PC-9 (cell line): Measurements from ENCODE around the gene NAB2. TPM values are rescaled to one million over a fixed set of nuclear protein-coding genes. Genes with fewer than 3 reads are reported as not detected.

Experiments
- BruUV-seq: library from RNA; stranded (reverse); fragments of 400-500 nt; replicated peaks from 2 replicates; lab custom pipeline; 2021; lab: Mats Ljungman, UMichigan
- CTCF ChIA-PET: fragments of 300-600 bp; sonication (Branson Sonifier 250); formaldehyde crosslinking; loops from one replicate; lab custom pipeline; 2022; ENCODE audit warnings: antibody characterized with exemption; lab: Charles Lee
- POLR2A ChIA-PET: fragments of 300-600 bp; sonication (Branson Sonifier 250); formaldehyde crosslinking; loops from one replicate; lab custom pipeline; 2022; ENCODE audit warnings: antibody characterized with exemption; ENCODE audit not compliant: unreplicated experiment; lab: Charles Lee
- DNase-seq, 2 experiments: peaks; one replicate each; pipeline versions ENCODE4 v3.0.0 to v3.0.0-alpha.2; 2015 to 2022; ENCODE audit warnings: mixed read lengths in 1 of 2
- H2AFZ ChIP-seq: fragments of 200-600 bp; sonication (generic); 2 replicates; pipeline ENCODE4 v1.8.1; 2017; ENCODE audit warnings: antibody characterized with exemption
- H3F3A ChIP-seq: fragments of 200-600 bp; sonication (generic); 2 replicates; pipeline ENCODE4 v1.8.1; 2017; ENCODE audit warnings: antibody characterized with exemption, mild to moderate bottlenecking, low read depth; ENCODE audit not compliant: insufficient read depth
- H3K27ac ChIP-seq: fragments of 200-600 bp; sonication (generic); 2 replicates; pipeline ENCODE4 v1.6.1; 2016; ENCODE audit warnings: mixed run types
- H3K27me3 ChIP-seq: fragments of 200-600 bp; sonication (generic); 2 replicates; pipeline ENCODE4 v1.6.1; 2016; ENCODE audit warnings: low read depth, mixed run types; ENCODE audit not compliant: insufficient read depth
- H3K36me3 ChIP-seq: fragments of 200-600 bp; sonication (generic); 2 replicates; pipeline ENCODE4 v1.6.1; 2016; ENCODE audit warnings: low read depth, mixed run types
- H3K4me1 ChIP-seq: fragments of 200-600 bp; sonication (generic); replicated peaks from 2 replicates; pipeline ENCODE4 v1.6.1; 2016; ENCODE audit warnings: mixed run types; ENCODE audit not compliant: insufficient read depth
- H3K4me2 ChIP-seq: fragments of 200-600 bp; sonication (generic); 2 replicates; pipeline ENCODE4 v1.6.1; 2017; ENCODE audit warnings: mixed run types
- H3K4me3 ChIP-seq: fragments of 200-600 bp; sonication (generic); 2 replicates; pipeline ENCODE4 v1.6.1; 2016; ENCODE audit warnings: mixed run types
- H3K79me2 ChIP-seq: fragments of 200-600 bp; sonication (generic); 2 replicates; pipeline ENCODE4 v1.6.1; 2017; ENCODE audit warnings: low read depth, mixed run types
- H3K9me2 ChIP-seq: fragments of 200-600 bp; sonication (generic); 2 replicates; pipeline ENCODE4 v1.8.1; 2017; ENCODE audit warnings: mild to moderate bottlenecking; ENCODE audit not compliant: insufficient read depth
- H3K9me3 ChIP-seq: fragments of 200-600 bp; sonication (generic); 2 replicates; pipeline ENCODE4 v1.8.1; 2016; ENCODE audit warnings: low read depth; ENCODE audit not compliant: insufficient read depth
- H4K20me1 ChIP-seq: fragments of 200-600 bp; sonication (generic); 2 replicates; pipeline ENCODE4 v1.8.1; 2017; ENCODE audit not compliant: insufficient read depth
- EZH2 ChIP-seq: fragments of 200-600 bp; sonication (generic); IDR thresholded peaks from 2 replicates; pipeline ENCODE4 v1.8.0; 2017; ENCODE audit warnings: antibody characterized with exemption, low read depth
- intact Hi-C: fragments of 100-400 bp; cut with micrococcal nuclease; formaldehyde crosslinking; loops from one replicate; pipeline ENCODE4 v1.10.0; 2022; ENCODE audit not compliant: unreplicated experiment
- total RNA-seq: library from RNA; stranded (reverse); gene quantifications from 2 replicates; pipeline ENCODE4 v1.2.3, GENCODE V29; 2021
- TF ChIP-seq, protein P1 (sequence below): fragments of 200-600 bp; sonication (generic); conservative IDR thresholded peaks from 2 replicates; pipeline ENCODE4 v1.6.1; 2017; ENCODE audit warnings: mixed run types, antibody characterized with exemption, mild to moderate bottlenecking, moderate library complexity

NAB2 gene
- total RNA-seq, 1 experiment from 2014 or later = 13.8 TPM

DNA sequence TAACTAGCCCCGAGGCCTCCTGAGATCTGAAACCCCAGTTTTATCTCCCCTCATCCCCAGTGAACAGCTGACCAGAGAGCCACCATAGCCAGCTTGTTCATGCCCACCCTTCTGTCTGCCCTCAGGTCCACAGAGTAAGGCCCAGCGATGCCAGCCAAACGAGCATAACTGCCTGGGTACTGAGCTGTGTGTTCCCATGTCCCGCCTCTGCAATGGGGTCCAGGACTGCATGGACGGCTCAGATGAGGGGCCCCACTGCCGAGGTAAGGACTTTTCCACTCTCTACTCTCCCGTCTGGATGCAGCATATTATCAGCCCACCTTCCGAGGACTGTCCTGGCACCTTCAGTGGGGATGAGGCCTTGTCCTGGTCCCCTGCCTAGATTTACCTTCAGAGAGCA, 52.3 kb downstream of the NAB2 start:
- no peak for TF ChIP-seq EZH2
- TF ChIP-seq, protein P1, sequence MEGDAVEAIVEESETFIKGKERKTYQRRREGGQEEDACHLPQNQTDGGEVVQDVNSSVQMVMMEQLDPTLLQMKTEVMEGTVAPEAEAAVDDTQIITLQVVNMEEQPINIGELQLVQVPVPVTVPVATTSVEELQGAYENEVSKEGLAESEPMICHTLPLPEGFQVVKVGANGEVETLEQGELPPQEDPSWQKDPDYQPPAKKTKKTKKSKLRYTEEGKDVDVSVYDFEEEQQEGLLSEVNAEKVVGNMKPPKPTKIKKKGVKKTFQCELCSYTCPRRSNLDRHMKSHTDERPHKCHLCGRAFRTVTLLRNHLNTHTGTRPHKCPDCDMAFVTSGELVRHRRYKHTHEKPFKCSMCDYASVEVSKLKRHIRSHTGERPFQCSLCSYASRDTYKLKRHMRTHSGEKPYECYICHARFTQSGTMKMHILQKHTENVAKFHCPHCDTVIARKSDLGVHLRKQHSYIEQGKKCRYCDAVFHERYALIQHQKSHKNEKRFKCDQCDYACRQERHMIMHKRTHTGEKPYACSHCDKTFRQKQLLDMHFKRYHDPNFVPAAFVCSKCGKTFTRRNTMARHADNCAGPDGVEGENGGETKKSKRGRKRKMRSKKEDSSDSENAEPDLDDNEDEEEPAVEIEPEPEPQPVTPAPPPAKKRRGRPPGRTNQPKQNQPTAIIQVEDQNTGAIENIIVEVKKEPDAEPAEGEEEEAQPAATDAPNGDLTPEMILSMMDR = no peak
- Histone ChIP-seq H3K27me3 (no peaks in the 10 kb centered on the region), H3K4me3 (no peak overlapping the region), H3K79me2 (no peaks in the 10 kb centered on the region), H3K27ac (no peak overlapping the region), H3K4me1 (peaks cover 6% of the 10 kb centered on the region), H3K4me2 (no peak overlapping the region), H3K9me3 (no peaks in the 10 kb centered on the region), H2AFZ (no peak overlapping the region), H4K20me1 (no peaks in the 10 kb centered on the region), H3K9me2 (no peaks in the 10 kb centered on the region), H3F3A (no peaks in the 10 kb centered on the region), H3K36me3 (no peaks in the 10 kb centered on the region)
- DNase-seq = no peak
- ChIA-PET POLR2A (no interaction called here), CTCF (interaction anchor here (0.6 kb wide), 1 partner anchor 89 kb away, joined by 3 read pairs; no protein-coding TSS in a partner anchor)
- intact Hi-C loops = no loop called here
- BruUV-seq = no TSS peak

DNA sequence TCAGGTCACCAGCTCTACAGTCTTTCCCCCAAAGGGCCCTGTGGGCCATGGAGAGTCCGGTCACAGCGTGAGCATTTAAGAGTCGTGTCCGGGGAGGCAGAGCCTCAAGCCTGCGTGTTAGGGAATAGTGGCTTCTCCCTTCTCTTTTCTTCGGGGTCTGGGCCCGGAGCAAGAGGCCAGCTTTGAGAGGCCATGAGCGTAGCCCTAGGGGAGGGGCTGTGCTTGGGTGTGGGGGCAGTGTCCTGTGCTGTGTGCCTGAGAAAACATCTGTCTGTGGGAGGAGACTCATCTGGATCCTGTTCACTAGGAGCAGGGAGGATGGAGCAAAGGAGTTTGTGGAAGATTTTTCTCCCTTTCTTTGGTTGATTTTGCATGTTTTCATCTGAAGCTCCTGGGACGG, 53.2 kb downstream of the NAB2 start:
- H3K27ac ChIP-seq = no peak overlapping the region
- no peaks in the 10 kb centered on the region for H3K79me2 ChIP-seq
- no peak for DNase-seq
- no peaks in the 10 kb centered on the region for H3K27me3 ChIP-seq
- no peaks in the 10 kb centered on the region for H3K9me2 ChIP-seq
- H3K9me3 ChIP-seq = no peaks in the 10 kb centered on the region
- H3K4me1 ChIP-seq = peaks cover 6% of the 10 kb centered on the region
- H3K4me2 ChIP-seq = no peak overlapping the region
- CTCF ChIA-PET = interaction anchor here (0.6 kb wide), 1 partner anchor 88 kb away, joined by 3 read pairs; no protein-coding TSS in a partner anchor
- POLR2A ChIA-PET = no interaction called here
- no TSS peak for BruUV-seq
- no peaks in the 10 kb centered on the region for H3K36me3 ChIP-seq
- no peaks in the 10 kb centered on the region for H4K20me1 ChIP-seq
- H3K4me3 ChIP-seq = no peak overlapping the region
- TF ChIP-seq, protein P1 = no peak
- TF ChIP-seq EZH2 = no peak
- no peak overlapping the region for H2AFZ ChIP-seq
- no peaks in the 10 kb centered on the region for H3F3A ChIP-seq
- intact Hi-C loops = no loop called here

DNA sequence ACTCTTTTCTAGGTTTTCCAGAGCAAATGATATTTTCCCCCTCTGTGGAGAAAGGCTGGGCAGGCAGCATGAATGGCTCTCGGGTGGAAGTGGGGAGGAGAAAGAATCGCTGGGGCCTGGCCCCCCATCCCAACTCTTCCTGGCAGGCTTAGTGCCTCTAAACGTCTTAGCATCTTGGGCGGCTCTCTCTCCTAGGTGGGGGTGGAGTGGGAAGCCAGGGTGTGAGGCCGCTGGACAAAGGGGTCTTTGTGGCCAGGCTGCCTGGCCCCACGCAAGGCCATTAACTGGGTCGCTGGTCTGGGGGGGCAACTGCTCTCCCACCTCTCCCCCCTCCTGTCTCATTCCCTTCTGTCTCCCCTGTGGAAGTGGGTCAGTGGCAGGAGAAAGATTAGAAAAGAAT, 53.8 kb downstream of the NAB2 start:
- intact Hi-C loops = no loop called here
- BruUV-seq = no TSS peak
- Histone ChIP-seq H3K9me2 (no peaks in the 10 kb centered on the region), H2AFZ (no peak overlapping the region), H3K36me3 (no peaks in the 10 kb centered on the region), H3K4me1 (peaks cover 6% of the 10 kb centered on the region), H3F3A (no peaks in the 10 kb centered on the region), H3K79me2 (no peaks in the 10 kb centered on the region), H4K20me1 (no peaks in the 10 kb centered on the region), H3K27me3 (no peaks in the 10 kb centered on the region), H3K4me2 (no peak overlapping the region), H3K4me3 (no peak overlapping the region), H3K9me3 (no peaks in the 10 kb centered on the region), H3K27ac (no peak overlapping the region)
- ChIA-PET CTCF (no interaction called here), POLR2A (no interaction called here)
- no peak for DNase-seq
- TF ChIP-seq EZH2 = no peak
- TF ChIP-seq, protein P1 = no peak
